HG02852 (cell line): ENCODE results near the gene TACR1.
"Not testable (repeated sequence)": the region's sequence is repeated elsewhere in the genome, so short reads cannot be mapped to it uniquely, and the experiment has no call there.

Experiments
- ATAC-seq: cut with Tn5 transposase; IDR thresholded peaks from one replicate; pipeline ENCODE4 v1.9.1; 2021; ENCODE audit warnings: mild to moderate bottlenecking, moderate library complexity; ENCODE audit not compliant: unreplicated experiment

Gene TACR1

GRCh38 chr2:75199428-75200011 is at the start of gene TACR1:
Gene TACR1, minus strand, starts transcription at chr2:75199520. Its CDS starts 586 bp downstream, at chr2:75198934.
- peak; percentile 83 for ATAC-seq

DNA sequence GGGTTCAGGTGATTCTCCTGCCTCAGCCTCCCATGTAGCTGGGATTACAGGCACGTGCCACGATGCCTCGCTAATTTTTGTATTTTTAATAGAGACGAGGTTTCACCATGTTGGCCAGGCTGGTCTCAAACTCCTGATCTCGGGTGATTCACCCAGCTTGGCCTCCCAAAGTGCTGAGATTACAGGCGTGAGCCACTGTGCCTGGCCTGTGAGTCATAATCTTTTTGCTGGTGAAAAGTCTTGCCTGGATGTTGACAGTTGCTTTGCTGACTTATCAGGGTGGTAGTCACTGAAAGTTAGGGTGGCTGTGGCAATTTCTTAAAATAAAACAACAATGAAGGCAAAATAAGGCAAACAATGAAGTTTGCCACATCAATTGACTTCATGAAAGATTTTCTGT is 49.3 kb upstream of the TACR1 start:
- not testable (repeated sequence) for ATAC-seq

DNA sequence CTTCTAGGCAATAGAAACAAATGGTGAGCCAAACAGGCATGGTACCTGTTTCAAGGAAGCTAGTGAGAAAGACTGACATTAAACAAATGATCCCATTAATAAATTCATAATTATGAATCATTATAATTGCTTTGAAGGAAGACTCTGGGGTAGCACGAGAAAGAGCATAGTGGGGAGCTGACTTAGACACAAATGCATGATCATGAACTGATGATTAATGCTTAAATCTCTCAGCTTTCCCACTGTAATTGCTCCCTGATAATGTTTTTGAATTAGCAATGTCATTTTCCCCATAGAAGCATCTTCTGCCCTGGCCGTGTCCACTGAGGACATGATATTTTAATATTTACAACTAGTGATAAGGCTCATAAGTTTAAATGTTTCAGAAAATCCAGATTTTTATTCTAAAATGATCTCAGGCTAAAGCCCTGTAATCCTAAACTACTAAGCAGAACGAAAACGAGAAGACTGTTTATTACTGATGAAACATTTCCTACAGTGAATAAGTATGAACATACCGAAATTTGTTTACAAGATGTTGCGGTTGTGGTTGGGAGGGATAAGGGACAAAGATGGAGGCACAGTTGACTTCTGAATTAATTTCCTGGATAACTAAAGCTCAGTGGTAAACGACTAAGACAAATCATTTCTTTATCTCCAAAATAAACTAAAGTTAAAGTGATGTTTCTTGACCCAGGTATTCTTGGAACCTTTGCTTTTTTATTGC is 47.3 kb upstream of the TACR1 start:
- ATAC-seq: no peak

DNA sequence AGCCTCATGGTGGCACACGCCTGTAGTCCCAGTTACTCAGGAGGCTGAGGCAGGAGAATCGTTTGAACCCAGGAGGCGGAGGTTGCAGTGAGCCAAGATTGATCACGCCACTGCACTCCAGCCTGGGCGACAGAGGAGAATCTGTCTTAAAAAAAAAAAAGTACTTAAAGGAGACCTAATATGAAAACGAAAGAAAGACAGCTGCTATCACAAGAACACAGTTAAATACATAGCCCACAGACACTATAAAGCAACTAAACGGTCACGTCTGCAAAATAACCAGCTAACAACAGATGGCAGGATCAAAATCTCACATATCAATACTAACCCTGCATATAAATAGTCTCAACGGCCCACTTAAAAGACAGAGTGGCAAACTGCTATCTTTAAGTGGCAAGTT is 43.9 kb upstream of the TACR1 start:
- ATAC-seq: no peak

- ATAC-seq: no peak
Observed at GRCh38 chr2:75241696-75242095, 42.4 kb upstream of the TACR1 start.

DNA sequence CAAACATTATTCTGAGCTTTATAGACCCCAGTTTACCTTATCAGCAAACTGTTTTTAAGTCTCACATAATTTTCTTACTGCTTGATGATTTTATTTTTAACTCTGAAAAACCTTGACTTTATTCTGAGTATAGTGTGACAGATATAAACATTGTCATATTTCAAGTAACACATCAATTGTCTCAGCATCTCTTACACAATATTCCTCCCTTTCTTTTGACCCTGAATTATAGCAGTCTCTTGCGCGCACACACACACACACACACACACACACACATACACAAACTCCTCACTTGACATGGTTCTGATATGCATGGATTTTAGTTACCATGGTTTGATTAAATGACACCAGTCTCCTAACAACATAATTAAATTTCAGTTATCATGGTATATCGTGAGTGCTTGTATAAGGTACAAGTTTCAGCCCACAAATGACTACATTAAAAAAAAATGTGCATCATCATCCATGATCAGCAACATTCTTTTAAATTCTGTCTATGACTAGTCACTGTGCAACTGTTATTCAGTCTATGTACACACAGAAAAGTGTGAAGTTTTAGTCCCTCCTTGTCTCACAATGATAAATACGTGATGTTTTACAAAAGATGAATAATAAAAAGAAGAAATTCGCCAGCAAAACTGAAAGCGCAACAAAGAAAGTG is 39.5 kb upstream of the TACR1 start:
- no peak for ATAC-seq

GRCh38 chr2:75237296-75237695 is 38.0 kb upstream of the TACR1 start:
- ATAC-seq: no peak

- ATAC-seq: no peak
Observed at GRCh38 chr2:75233965-75234364, 34.6 kb upstream of the TACR1 start.

DNA sequence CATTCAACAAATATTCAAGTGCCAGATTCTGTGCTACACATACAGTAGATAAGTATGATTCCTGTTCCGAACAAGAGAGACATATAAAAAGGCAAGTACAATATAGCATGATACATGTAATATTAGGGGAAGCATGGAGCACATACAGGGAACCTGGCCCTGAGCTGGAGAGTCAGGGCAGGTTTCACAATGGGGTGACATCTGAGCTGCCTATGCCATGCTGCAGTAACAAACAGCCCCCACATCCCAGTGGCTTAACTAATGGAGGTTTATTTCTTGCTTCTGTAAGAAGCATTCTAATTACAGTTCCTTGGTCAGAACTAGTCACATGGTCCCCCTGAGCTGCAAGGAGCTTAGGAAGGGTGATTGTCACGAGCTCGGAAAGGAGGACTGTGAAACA is 27.3 kb upstream of the TACR1 start:
- no peak for ATAC-seq

- no peak for ATAC-seq
Observed at GRCh38 chr2:75226099-75226498, 26.8 kb upstream of the TACR1 start.

DNA sequence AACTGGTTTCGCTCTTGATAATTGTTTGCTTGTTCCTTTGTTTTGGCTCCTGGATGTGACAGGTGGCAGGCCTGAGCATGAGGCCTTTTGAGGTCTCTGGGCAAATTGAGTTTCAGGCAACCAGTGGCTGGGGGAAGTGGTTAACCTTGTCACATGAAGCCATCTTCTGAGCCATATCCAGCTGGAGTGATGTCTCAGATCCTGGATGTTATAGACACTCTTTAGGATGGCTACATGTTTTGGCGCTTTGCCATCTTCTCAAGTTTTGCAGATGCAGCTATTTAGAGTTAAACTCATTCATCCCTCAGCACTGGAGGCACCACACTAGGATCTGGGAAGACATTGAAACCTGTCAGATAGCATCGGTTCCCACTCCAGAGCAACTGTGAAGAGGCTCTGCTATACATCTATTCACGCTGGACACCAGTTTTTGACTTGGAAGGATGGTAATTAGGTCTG is 25.3 kb upstream of the TACR1 start:
- ATAC-seq: no peak

GRCh38 chr2:75222527-75222926 is 23.2 kb upstream of the TACR1 start:
- no peak for ATAC-seq

GRCh38 chr2:75221862-75222261 is 22.5 kb upstream of the TACR1 start:
- no peak for ATAC-seq

- not testable (repeated sequence) for ATAC-seq
Observed at GRCh38 chr2:75219213-75219612, 19.9 kb upstream of the TACR1 start.

GRCh38 chr2:75211266-75211770 is 12.0 kb upstream of the TACR1 start:
- no peak for ATAC-seq

- no peak for ATAC-seq
Observed at GRCh38 chr2:75210409-75210808, 11.1 kb upstream of the TACR1 start.

- no peak for ATAC-seq
Observed at GRCh38 chr2:75208738-75209137, 9.4 kb upstream of the TACR1 start.

DNA sequence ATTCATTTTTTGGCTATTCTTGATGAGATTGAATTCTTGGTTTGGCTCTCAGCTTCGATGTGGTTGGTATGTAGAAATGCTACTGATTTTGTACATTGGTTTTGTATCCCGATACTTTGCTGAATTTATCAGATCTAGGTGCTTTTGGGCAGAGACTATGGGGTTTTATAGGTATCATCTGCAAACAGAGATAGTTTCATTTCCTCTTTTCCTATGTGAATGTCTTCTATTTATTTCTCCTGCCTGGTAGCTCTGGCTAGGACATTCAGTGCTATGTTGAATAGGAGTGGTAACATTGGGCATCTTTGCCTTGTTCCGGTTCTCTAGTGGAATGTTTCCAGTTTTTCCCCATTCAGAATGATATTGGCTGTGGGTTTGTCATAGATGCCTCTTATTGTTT is 5.5 kb upstream of the TACR1 start:
- ATAC-seq: no peak

- no peak for ATAC-seq
Observed at GRCh38 chr2:75202359-75202758, 3.0 kb upstream of the TACR1 start.

GRCh38 chr2:75200140-75201096 is 1.1 kb upstream of the TACR1 start:
- peak; percentile 23 for ATAC-seq
